Activated CD4-positive, alpha-beta T cell treated with anti-CD3 and anti-CD28 coated beads, Interleukin-2, amount 10 ng/mL, durations not matched to agents 24 days and 14 days (primary cell): ENCODE data around the gene SPN. TPM values are rescaled to one million over a fixed set of nuclear protein-coding genes. Genes with fewer than 3 reads are reported as not detected.
"Not testable (repeated sequence)": the region's sequence is repeated elsewhere in the genome, so short reads cannot be mapped to it uniquely, and the experiment has no call there.

Source experiments
- DNase-seq: peaks from one replicate; pipeline ENCODE4 v3.0.0; 2022
- H3K27ac Mint-ChIP-seq: one replicate; pipeline ENCODE4 v1.8.0; 2022; ENCODE audit warnings: mild to moderate bottlenecking, mixed read lengths
- H3K27me3 Mint-ChIP-seq: one replicate; pipeline ENCODE4 v1.8.0; 2022; ENCODE audit warnings: mixed read lengths
- H3K36me3 Mint-ChIP-seq: one replicate; pipeline ENCODE4 v1.8.0; 2022; ENCODE audit warnings: low read depth, mild to moderate bottlenecking, mixed read lengths
- H3K4me1 Mint-ChIP-seq: one replicate; pipeline ENCODE4 v1.8.0; 2021; ENCODE audit warnings: mixed read lengths
- H3K4me3 Mint-ChIP-seq: one replicate; pipeline ENCODE4 v1.8.0; 2022; ENCODE audit warnings: mild to moderate bottlenecking, moderate library complexity, mixed read lengths
- H3K9me3 Mint-ChIP-seq: one replicate; pipeline ENCODE4 v1.8.0; 2021; ENCODE audit warnings: mixed read lengths
- intact Hi-C: fragments of 100-400 bp; cut with micrococcal nuclease; formaldehyde crosslinking; loops from one replicate; pipeline ENCODE4 v1.15.1; 2023
- total RNA-seq: library from RNA; stranded (reverse); gene quantifications from 2 replicates; pipeline ENCODE4 v1.2.3, GENCODE V29; 2022

The SPN gene
- total RNA-seq, 1 donor from 2014 or later, result 165 TPM

DNA sequence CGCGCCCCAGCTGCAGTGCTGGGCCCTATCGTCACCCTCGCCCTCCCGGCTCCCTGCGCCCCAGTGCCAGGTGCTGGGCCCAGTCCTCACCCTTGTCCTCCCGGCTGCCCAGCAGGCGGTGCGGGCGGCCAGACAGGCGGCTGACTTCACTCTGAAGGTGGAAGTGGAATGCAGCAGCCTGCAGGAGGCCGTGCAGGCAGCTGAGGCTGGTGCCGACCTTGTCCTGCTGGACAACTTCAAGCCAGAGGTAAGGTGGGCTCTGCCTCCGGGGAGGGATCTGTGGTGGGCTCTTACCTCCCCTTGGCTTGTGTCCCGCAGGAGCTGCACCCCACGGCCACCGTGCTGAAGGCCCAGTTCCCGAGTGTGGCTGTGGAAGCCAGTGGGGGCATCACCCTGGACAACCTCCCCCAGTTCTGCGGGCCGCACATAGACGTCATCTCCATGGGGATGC lies 33.9 kb downstream of the SPN start:
- Mint-ChIP-seq H3K9me3 (no peaks in the 10 kb centered on the region), H3K4me1 (peaks cover 18% of the 10 kb centered on the region), H3K27me3 (no peaks in the 10 kb centered on the region), H3K4me3 (no peak overlapping the region), H3K27ac (no peak overlapping the region), H3K36me3 (no peaks in the 10 kb centered on the region)
- no peak for DNase-seq
- intact Hi-C loops, result no loop called here

DNA sequence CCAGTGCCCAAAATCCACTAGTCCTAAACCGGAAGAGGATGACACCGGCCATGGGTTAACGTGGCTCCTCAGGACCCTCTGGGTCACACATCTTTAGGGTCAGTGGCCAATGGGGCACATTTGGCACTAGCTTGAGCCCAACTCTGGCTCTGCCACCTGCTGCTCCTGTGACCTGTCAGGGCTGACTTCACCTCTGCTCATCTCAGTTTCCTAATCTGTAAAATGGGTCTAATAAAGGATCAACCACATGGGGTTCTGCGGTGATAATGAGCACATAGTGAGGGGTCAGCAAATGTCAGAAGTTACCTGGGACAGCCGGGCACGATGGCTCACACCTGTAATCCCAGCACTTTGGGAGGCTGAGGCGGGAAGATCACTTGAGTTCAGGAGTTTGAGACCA lies 34.3 kb downstream of the SPN start:
- no peaks in the 10 kb centered on the region for H3K9me3 Mint-ChIP-seq
- intact Hi-C loops, result no loop called here
- no peak overlapping the region for H3K27ac Mint-ChIP-seq
- no peak overlapping the region for H3K4me3 Mint-ChIP-seq
- H3K36me3 Mint-ChIP-seq, result no peaks in the 10 kb centered on the region
- no peaks in the 10 kb centered on the region for H3K27me3 Mint-ChIP-seq
- no peak for DNase-seq
- peaks cover 23% of the 10 kb centered on the region for H3K4me1 Mint-ChIP-seq

GRCh38 chr16:29698042-29698441 lies 35.0 kb downstream of the SPN start:
- H3K27me3 Mint-ChIP-seq, result no peaks in the 10 kb centered on the region
- no peaks in the 10 kb centered on the region for H3K9me3 Mint-ChIP-seq
- DNase-seq, result no peak
- intact Hi-C loops, result no loop called here
- no peaks in the 10 kb centered on the region for H3K36me3 Mint-ChIP-seq
- H3K4me1 Mint-ChIP-seq, result peaks cover 29% of the 10 kb centered on the region
- no peak overlapping the region for H3K4me3 Mint-ChIP-seq
- no peak overlapping the region for H3K27ac Mint-ChIP-seq

- no peaks in the 10 kb centered on the region for H3K36me3 Mint-ChIP-seq
- no peaks in the 10 kb centered on the region for H3K27me3 Mint-ChIP-seq
- peaks cover 32% of the 10 kb centered on the region for H3K4me1 Mint-ChIP-seq
- no peak for DNase-seq
- intact Hi-C loops, result no loop called here
- H3K4me3 Mint-ChIP-seq, result no peak overlapping the region
- H3K27ac Mint-ChIP-seq, result no peak overlapping the region
- no peaks in the 10 kb centered on the region for H3K9me3 Mint-ChIP-seq
Measured at GRCh38 chr16:29698484-29699323, 35.7 kb downstream of the SPN start.

DNA sequence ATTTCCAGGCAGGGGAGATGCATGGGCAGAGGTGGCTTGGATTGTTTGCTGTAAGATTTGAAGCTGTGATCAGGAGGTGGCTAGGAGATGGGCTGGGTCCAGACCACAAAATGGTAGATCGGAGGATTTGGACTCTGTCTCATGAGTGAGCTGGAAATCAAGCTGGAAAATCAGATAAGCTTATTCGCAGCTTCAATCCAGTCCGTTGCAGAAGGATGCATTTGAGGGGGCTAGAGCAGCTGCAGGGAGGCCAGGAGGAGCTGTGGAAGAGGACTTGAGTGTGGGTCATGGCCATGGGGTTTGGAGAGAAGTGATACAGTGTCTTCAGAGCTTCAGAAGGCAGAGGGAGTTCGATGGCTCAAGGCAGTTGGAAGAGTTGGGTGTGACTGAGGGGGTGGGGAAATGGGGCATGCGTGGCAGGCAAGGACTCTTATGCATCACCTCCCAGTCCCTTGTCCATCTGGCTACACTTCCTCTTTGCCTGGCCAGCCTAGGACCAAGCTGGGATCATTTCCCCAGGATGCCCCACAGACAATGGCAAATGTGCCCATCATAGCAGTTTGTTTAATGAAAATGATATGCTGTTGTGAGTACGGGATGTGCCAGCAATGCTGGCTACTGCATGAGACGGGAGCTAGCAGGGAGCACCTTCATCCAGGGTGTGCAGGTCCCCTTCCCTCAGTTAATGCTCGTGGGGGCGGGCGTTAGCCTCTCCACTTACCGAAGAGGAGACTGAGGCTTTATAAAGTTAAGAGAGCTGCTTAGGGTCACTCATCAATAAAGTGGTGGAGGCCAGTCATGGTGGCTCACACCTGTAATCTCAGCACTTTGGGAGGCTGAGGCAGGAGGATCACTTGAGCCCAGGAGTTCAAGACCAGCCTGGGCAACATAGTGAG lies 36.5 kb downstream of the SPN start:
- no peaks in the 10 kb centered on the region for H3K9me3 Mint-ChIP-seq
- no peak overlapping the region for H3K27ac Mint-ChIP-seq
- H3K4me3 Mint-ChIP-seq, result no peak overlapping the region
- intact Hi-C loops, result loop anchor here (1.0 to 5.0 kb wide), 8 partner anchors 21 to 321 kb away; partner anchors contain the start of genes KIF22, MAZ and SPN
- H3K27me3 Mint-ChIP-seq, result no peaks in the 10 kb centered on the region
- H3K4me1 Mint-ChIP-seq, result peaks cover 32% of the 10 kb centered on the region
- no peak for DNase-seq
- no peaks in the 10 kb centered on the region for H3K36me3 Mint-ChIP-seq

GRCh38 chr16:29700253-29700987 lies 37.4 kb downstream of the SPN start:
- peak overlapping the region; percentile 47 for H3K4me3 Mint-ChIP-seq
- no peaks in the 10 kb centered on the region for H3K9me3 Mint-ChIP-seq
- peak; percentile 92 for DNase-seq
- H3K36me3 Mint-ChIP-seq, result no peaks in the 10 kb centered on the region
- intact Hi-C loops, result loop anchor here (1.0 to 5.0 kb wide), 8 partner anchors 20 to 320 kb away; partner anchors contain the start of genes KIF22, MAZ and SPN
- no peaks in the 10 kb centered on the region for H3K27me3 Mint-ChIP-seq
- peak overlapping the region; percentile 81 for H3K27ac Mint-ChIP-seq
- peaks cover 35% of the 10 kb centered on the region for H3K4me1 Mint-ChIP-seq

- intact Hi-C loops, result loop anchor here (1.0 to 5.0 kb wide), 7 partner anchors 20 to 320 kb away; partner anchors contain the start of genes INO80E, KIF22, MAZ and SPN
- DNase-seq, result no peak
- Mint-ChIP-seq H3K4me1 (peaks cover 35% of the 10 kb centered on the region), H3K9me3 (no peaks in the 10 kb centered on the region), H3K27me3 (no peaks in the 10 kb centered on the region), H3K4me3 (peak overlapping the region; percentile 48), H3K36me3 (no peaks in the 10 kb centered on the region), H3K27ac (peak overlapping the region; percentile 98)
Measured at GRCh38 chr16:29701214-29701555, 38.1 kb downstream of the SPN start.

GRCh38 chr16:29702269-29702668 lies 39.2 kb downstream of the SPN start:
- Mint-ChIP-seq H3K4me1 (peaks cover 35% of the 10 kb centered on the region), H3K4me3 (peak overlapping the region; percentile 84), H3K9me3 (no peaks in the 10 kb centered on the region), H3K27ac (peak overlapping the region; percentile 98), H3K27me3 (no peaks in the 10 kb centered on the region), H3K36me3 (no peaks in the 10 kb centered on the region)
- intact Hi-C loops, result loop anchor here (1.0 to 5.0 kb wide), 2 partner anchors 8 to 105 kb away; partner anchors contain the start of gene MAZ
- no peak for DNase-seq

DNA sequence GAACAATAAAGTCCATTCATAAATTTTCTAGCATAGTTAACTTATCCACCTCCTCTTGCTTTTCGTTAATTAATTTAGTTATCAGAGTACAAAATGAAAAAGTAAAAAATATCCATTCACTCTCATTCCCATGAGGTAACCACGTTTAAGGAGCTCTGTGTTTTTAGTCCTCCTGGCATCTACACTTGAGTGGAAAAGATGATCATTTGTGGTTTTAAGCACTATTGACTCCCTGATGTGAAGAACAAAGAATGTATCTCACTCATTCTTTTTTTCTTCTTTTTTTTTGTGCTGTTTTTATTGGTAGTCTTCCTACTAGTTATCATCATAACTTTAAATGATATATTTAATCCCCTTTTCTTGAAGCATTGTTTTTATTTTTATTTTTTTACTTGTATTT lies 42.0 kb downstream of the SPN start:
- no peaks in the 10 kb centered on the region for H3K36me3 Mint-ChIP-seq
- no peak for DNase-seq
- intact Hi-C loops, result no loop called here
- no peaks in the 10 kb centered on the region for H3K9me3 Mint-ChIP-seq
- peaks cover 35% of the 10 kb centered on the region for H3K4me1 Mint-ChIP-seq
- H3K27ac Mint-ChIP-seq, result no peak overlapping the region
- peaks cover 5% of the 10 kb centered on the region for H3K27me3 Mint-ChIP-seq
- no peak overlapping the region for H3K4me3 Mint-ChIP-seq

DNA sequence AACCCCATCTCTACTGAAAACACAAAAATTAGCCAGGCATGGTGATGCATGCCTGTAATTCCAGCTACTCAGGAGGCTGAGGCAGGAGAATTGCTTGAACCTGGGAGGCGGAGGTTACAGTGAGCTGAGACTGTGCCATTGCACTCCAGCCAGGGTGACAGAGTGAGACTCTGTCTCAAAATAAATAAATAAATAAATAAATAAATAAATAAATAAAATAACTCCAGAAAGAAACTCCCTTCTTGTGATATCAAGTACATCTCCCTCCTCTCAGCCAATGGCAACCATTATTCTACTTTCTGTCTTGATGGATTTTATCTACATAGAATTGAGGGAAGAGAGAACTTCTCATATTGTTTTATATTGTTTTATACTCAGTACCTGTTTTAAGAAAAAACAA lies 44.1 kb downstream of the SPN start:
- H3K27ac Mint-ChIP-seq, result not testable (repeated sequence)

GRCh38 chr16:29708917-29709600 lies 46.0 kb downstream of the SPN start:
- peaks cover 12% of the 10 kb centered on the region for H3K4me1 Mint-ChIP-seq
- no peaks in the 10 kb centered on the region for H3K36me3 Mint-ChIP-seq
- no peak overlapping the region for H3K4me3 Mint-ChIP-seq
- H3K27ac Mint-ChIP-seq, result no peak overlapping the region
- no peaks in the 10 kb centered on the region for H3K9me3 Mint-ChIP-seq
- peaks cover 5% of the 10 kb centered on the region for H3K27me3 Mint-ChIP-seq
- no peak for DNase-seq
- intact Hi-C loops, result no loop called here

More for the DNA sequence above, 44.1 kb downstream of the SPN start:
- H3K9me3 Mint-ChIP-seq, DNase-seq, intact Hi-C loops, H3K36me3 Mint-ChIP-seq, H3K27me3 Mint-ChIP-seq, H3K4me3 Mint-ChIP-seq: not testable (repeated sequence)
- H3K4me1 Mint-ChIP-seq, result peaks cover 24% of the 10 kb centered on the region

DNA sequence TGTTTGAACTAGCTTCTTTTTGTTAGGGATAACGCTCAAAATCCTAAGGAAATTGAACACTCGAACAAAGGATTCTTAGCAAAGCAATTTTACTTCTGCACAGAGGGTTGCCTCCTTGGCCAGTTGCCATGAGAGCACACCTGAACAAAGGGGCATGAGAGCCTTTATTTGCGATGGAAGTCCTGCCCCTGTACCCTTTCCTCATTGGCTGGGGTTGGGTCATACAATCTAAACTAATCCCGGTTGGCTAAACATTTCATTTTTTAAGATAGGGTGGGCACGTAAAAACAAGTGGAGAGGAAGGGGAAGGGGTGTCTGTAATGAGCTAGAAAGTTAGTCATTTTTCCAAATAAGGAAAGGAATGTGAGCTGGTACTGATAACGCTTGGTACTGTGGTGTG lies 46.6 kb downstream of the SPN start:
- not testable (repeated sequence) for H3K36me3 Mint-ChIP-seq, DNase-seq, H3K9me3 Mint-ChIP-seq, H3K27ac Mint-ChIP-seq, H3K27me3 Mint-ChIP-seq, H3K4me3 Mint-ChIP-seq
- H3K4me1 Mint-ChIP-seq, result peaks cover 12% of the 10 kb centered on the region
- intact Hi-C loops, result loop anchor here (1.0 kb wide), 1 partner anchor 7 kb away; no protein-coding TSS in a partner anchor
